GM12874 (cell line): ENCODE measurements around the gene MELTF.

Experiments used
- CTCF ChIP-seq: IDR thresholded peaks from 2 replicates; pipeline ENCODE4 v1.5.1; 2011; ENCODE audit warnings: low read depth, mild to moderate bottlenecking, control low read depth, low read length, moderate library complexity; ENCODE audit not compliant: insufficient read depth

The MELTF gene

GRCh38 chr3:197010556-197011351, 18.9 kb downstream of the MELTF start:
- TF ChIP-seq CTCF: no peak

- TF ChIP-seq CTCF: no peak
These were observed 20.0 kb downstream of the MELTF start for GRCh38 chr3:197009532-197010019.

- no peak for TF ChIP-seq CTCF
These were observed 21.0 kb downstream of the MELTF start for GRCh38 chr3:197008436-197009209.

GRCh38 chr3:197007953-197008352, 21.7 kb downstream of the MELTF start:
- TF ChIP-seq CTCF: no peak

GRCh38 chr3:197007296-197007940, 22.2 kb downstream of the MELTF start:
- no peak for TF ChIP-seq CTCF

- TF ChIP-seq CTCF: no peak
These were observed 22.8 kb downstream of the MELTF start for GRCh38 chr3:197006860-197007259.

GRCh38 chr3:197006446-197006845, 23.2 kb downstream of the MELTF start:
- no peak for TF ChIP-seq CTCF
